ENCODE results near the gene NAA25. TPM values are rescaled to one million over a fixed set of nuclear protein-coding genes. Genes with fewer than 3 reads are reported as not detected.
"Not testable (repeated sequence)": the region's sequence is repeated elsewhere in the genome, so short reads cannot be mapped to it uniquely, and the experiment has no call there.

Gene NAA25
- total RNA-seq, 6 experiments from 2014 or later, result 21.2 to 26.8 (median 23.8) TPM

DNA sequence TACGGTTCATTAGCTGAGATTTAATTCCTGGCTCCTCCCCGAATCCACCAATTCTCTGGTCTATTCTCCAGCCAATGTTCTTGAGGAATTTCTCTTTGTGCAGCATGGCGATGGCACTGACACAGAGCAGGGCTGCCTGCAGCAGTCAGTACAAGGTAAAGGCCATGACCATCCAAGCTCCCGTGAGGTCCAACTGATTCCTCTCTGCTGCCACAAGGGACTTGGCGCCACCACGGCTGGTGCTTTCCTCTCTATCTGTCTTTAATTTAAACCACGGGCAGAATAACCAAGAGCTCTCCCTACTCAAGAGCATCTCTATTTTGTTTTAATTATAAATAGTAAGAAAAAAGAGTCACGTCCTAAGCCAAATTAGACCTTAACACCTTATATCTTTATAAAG, 107.8 kb downstream of the NAA25 start:
- Mint-ChIP-seq H3K9me3 (no peaks in the 10 kb centered on the region), H3K36me3 (ENCODE audit: low read depth) (no peaks in the 10 kb centered on the region), H3K4me1 (ENCODE audit: low read depth) (peaks cover 11% of the 10 kb centered on the region), H3K27ac (no peak overlapping the region), H3K27me3 (ENCODE audit: insufficient read depth) (no peaks in the 10 kb centered on the region), H3K4me3 (no peak overlapping the region)
- TF ChIP-seq, protein P1, sequence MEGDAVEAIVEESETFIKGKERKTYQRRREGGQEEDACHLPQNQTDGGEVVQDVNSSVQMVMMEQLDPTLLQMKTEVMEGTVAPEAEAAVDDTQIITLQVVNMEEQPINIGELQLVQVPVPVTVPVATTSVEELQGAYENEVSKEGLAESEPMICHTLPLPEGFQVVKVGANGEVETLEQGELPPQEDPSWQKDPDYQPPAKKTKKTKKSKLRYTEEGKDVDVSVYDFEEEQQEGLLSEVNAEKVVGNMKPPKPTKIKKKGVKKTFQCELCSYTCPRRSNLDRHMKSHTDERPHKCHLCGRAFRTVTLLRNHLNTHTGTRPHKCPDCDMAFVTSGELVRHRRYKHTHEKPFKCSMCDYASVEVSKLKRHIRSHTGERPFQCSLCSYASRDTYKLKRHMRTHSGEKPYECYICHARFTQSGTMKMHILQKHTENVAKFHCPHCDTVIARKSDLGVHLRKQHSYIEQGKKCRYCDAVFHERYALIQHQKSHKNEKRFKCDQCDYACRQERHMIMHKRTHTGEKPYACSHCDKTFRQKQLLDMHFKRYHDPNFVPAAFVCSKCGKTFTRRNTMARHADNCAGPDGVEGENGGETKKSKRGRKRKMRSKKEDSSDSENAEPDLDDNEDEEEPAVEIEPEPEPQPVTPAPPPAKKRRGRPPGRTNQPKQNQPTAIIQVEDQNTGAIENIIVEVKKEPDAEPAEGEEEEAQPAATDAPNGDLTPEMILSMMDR (IDR thresholded peaks at IDR 0.05), result no peak
- no peak for DNase-seq

DNA sequence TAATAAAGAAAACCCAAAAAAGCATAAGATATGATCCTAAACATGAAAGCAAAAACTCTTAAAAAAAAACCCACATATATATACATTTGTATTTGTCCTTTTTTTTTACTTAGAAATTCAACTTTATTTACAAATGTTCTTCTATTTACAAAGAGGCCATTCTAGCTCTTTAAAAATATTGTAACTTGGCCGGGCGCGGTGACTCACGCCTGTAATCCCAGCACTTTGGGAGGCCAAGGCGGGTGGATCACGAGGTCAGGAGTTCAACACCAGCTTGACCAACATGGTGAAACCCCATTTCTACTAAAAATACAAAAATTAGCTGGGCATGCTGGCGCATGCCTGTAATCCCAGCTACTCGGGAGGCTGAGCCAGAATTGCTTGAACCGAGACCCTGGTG, 109.5 kb downstream of the NAA25 start:
- not testable (repeated sequence) for H3K4me1 Mint-ChIP-seq (ENCODE audit: low read depth); H3K9me3 Mint-ChIP-seq; H3K27me3 Mint-ChIP-seq (ENCODE audit: insufficient read depth); DNase-seq; H3K4me3 Mint-ChIP-seq; H3K36me3 Mint-ChIP-seq (ENCODE audit: low read depth); H3K27ac Mint-ChIP-seq

DNA sequence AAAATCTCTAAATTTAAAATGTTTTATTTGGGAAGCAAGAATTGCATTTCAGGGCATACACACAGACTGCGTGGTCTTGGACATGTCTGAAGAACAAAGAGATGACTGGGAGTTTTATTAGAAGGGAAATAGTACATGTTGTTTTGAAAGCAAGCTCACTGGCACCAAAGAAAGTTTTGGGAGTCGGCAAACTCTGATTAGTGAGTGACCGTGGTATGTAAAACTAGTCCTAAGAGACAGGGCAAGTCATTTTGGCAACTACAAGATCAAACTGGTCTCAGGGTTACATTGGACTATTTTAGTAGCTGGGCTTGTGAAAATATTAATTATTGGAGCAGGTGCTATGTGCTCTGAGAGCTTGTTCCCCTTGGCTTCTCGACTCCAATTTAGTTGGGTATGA, 110.6 kb downstream of the NAA25 start:
- Mint-ChIP-seq H3K27ac (no peak overlapping the region), H3K36me3 (ENCODE audit: low read depth) (no peaks in the 10 kb centered on the region), H3K4me1 (ENCODE audit: low read depth) (peaks cover 6% of the 10 kb centered on the region), H3K27me3 (ENCODE audit: insufficient read depth) (no peaks in the 10 kb centered on the region), H3K4me3 (no peak overlapping the region), H3K9me3 (no peaks in the 10 kb centered on the region)
- DNase-seq, result no peak
- TF ChIP-seq, protein P1 (IDR thresholded peaks at IDR 0.05), result no peak

DNA sequence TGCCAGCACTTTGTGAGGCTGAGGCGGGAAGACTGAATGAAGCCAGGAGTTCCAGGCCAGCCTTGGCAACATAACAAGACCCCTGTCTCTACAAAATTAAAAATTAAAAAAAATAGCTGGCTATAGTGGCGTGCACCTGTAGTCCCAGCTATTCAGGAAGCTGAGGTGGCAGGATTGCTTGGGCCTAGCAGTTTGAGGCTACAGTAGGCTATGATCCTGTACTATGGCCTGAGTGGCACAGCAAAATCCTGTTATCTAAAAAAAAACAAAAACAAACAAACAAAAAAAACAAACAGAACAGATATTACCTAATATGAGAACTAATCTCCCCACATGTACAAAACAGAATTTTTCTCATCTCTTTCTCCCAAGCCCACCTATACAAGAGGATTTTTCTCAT, 111.3 kb downstream of the NAA25 start:
- TF ChIP-seq, protein P1 (IDR thresholded peaks at IDR 0.05), result no peak
- DNase-seq, result no peak
- no peaks in the 10 kb centered on the region for H3K9me3 Mint-ChIP-seq
- H3K36me3 Mint-ChIP-seq (ENCODE audit: low read depth), result no peaks in the 10 kb centered on the region
- H3K27ac Mint-ChIP-seq, result no peak overlapping the region
- H3K27me3 Mint-ChIP-seq (ENCODE audit: insufficient read depth), result no peaks in the 10 kb centered on the region
- no peak overlapping the region for H3K4me3 Mint-ChIP-seq
- peaks cover 6% of the 10 kb centered on the region for H3K4me1 Mint-ChIP-seq (ENCODE audit: low read depth)

DNA sequence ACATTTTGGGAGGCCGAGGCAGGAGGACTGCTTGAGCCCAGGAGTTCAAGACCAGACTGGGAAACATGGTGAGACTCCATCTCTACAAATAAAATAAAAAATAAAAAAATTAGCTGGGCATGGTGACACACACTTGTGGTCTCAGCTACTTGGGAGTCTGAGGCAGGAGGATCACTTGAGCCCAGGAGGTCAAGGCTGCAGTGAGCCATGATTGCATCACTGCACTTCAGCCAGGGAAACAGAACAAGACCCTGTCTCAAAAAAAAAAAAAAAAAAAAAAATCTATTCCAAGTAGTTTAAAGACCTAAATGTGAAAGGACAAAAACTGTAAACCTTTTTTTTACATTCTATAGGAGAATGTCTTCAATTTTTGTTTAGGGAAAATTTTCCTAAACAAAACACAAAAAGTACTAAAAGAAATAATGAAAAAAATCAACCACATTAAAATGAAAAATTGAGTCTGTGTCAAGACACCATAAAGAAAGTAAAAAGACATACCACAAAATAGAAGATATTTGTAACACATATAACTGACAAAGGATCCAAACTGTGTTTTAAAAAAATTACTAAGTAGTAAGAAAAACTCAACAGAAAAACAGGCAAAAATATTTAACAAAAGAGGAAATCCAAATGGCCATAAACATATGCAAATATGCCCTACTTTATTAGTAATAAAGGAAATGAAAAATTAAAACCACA, 112.7 kb downstream of the NAA25 start:
- Mint-ChIP-seq H3K36me3 (ENCODE audit: low read depth) (no peaks in the 10 kb centered on the region), H3K4me1 (ENCODE audit: low read depth) (no peaks in the 10 kb centered on the region), H3K4me3 (no peak overlapping the region), H3K27me3 (ENCODE audit: insufficient read depth) (no peaks in the 10 kb centered on the region; the same call in 1 of the 2 replicates), H3K27ac (no peak overlapping the region), H3K9me3 (no peaks in the 10 kb centered on the region)
- TF ChIP-seq, protein P1 (IDR thresholded peaks at IDR 0.05), result no peak
- DNase-seq, result no peak

DNA sequence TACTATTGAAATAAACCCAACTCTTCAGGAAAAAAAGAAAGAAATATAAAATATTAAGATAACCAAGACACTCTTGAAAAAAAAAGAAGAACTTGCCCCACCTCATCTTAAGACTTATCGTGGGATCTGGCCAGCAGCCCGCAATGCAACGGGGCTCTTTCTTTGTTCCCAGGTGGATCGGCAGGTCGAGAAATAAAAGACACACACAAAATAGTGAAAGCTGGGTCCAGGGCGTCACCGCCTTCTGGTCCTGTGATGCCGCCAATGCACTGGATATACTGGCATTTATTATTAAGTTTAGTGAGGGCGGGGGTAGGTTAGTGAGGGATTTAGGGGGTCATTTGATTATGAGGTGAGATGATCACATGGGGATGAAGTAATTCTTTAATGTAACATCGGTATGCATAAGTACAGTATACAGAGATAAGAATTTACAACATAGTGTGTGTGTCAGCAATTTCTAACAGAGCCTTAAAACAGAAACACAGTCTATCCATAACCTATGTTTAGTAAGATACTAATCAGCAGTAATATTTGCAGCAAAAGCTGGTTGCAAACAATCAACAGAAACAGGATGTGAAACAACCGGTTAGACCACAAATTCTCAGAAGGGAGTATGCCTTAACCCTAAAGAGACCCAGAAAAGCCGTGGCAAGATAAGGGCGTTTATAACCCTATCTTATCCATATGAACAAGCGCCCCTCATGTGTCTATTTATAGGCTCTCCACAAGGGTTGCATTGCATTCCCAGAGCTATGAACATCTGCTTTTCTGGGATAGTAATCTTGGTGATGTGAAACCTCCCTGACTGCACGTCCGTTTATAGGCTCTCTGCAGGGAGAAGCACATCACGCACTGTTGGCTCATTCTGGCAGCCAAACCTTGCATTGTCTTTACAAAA, 114.1 kb downstream of the NAA25 start:
- not testable (repeated sequence) for H3K27ac Mint-ChIP-seq; H3K9me3 Mint-ChIP-seq; H3K36me3 Mint-ChIP-seq (ENCODE audit: low read depth); H3K4me3 Mint-ChIP-seq; H3K4me1 Mint-ChIP-seq (ENCODE audit: low read depth); DNase-seq; H3K27me3 Mint-ChIP-seq (ENCODE audit: insufficient read depth)
